GM18868 (cell line): Measurements from ENCODE around the gene VRK2.
A peak's percentile ranks its signal among the peaks of the same experiment; 100 is the strongest.
"Not testable (repeated sequence)": the region's sequence is repeated elsewhere in the genome, so short reads cannot be mapped to it uniquely, and the experiment has no call there.

Experiments
- ATAC-seq: cut with Tn5 transposase; IDR thresholded peaks from one replicate; pipeline ENCODE4 v1.9.1; 2021; ENCODE audit warnings: mild to moderate bottlenecking, moderate library complexity; ENCODE audit not compliant: unreplicated experiment

Gene VRK2

DNA sequence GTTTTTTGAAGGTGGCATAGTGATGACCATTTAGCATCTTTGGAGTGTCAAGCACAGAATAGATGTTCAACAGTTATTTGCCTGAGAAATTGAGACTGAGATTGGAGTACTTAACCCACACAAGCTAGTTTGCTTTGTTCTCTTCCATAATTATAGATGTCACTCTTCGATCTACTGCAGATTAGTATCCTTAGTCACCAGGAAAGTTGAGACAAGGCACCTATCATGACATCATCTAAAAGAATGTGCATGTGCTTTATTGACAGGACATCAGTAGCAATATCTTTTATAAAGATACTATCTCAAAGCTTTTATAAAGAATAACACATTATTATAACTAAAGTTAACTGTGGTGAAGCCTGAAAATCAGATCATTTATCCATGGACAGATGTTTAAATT, 6.4 kb downstream of the VRK2 start:
- no peak for ATAC-seq

DNA sequence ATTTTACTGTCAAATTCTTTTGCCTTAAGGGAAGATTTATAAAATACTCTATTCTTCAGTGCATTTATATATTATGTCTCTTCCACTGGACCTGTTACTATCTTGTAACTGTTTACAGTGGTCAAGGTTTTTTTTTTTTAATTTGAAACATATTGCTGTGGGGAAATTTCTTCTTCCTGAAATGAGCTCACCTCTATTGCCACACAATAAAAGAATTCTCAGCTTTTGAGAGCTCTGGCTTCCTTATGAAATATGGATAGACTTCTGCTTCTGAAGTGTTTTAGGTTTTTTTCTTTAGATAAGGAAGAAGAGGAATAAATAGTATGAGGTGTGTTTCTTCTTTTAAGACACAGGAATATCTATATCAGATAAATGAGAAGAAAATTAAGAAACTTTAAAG, 7.7 kb downstream of the VRK2 start:
- no peak for ATAC-seq

DNA sequence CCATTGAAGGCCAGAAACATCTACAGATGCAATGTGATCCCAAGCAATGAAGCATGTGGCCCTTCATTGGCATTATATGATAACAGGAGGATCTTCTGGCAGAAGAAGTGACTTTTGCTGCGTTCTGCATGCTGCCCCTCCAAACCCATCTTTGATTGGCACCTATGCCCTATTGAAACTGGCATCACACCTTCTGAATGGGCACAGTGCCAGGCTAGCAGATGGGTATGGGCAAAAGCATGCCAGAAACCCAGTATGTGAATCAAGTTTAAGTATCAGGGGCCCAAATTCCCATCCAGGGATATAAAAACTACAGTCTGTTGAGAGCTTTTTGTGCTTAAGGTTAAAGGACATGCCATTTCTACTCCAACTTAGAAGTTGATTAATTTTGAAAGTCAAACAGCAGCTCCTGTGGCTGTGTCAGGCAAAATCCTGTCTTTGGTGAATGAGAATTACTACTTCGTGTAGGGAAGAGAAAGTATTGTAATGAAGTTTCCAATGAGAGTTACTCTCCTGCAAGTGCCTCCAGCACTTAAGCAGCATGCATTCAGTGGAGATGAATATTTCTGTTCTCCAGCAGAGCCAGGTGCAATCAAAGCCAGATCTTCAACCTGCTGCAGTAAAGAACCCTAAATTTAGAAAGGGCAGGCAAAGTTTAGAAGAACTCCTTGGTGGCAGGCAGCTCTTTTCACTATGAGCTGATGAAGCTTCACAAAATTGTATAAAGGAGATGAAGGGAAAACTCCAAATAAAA, 8.6 kb downstream of the VRK2 start:
- no peak for ATAC-seq

DNA sequence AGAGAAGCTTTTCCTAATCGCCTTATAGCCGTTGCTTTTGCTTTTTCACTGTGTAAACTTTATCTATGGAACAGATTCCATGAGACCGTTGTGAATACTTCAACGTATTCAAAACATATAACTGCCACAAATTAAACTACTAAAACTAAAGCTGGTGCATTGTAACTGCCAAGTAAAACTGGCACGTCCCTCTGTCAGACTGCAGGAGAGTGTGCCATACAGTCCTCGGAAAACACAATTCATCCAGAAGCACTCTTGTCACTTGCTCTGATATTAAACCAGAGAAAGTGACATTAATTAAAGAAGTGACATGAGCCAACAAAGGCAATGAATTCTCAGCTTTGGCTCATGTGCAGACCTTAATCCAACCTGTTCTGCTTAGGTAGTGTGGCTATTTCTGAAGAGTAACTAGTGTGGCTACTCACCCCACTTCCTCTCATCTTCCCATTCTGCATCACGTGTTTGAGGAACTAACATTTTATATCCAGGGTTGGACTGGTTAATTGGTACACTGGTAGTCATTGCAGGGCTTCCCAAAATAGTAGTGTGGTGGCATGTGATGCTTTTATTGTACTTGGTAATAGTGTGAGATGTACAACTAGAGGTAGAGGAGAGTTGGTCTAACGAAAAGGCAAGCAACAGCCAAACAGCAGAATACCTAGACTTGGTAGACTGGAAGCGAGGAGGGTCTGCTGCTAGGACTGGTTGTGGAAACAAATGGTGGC, 9.7 kb downstream of the VRK2 start:
- no peak for ATAC-seq

GRCh38 chr2:58057707-58058530, 11.3 kb downstream of the VRK2 start:
- no peak for ATAC-seq

DNA sequence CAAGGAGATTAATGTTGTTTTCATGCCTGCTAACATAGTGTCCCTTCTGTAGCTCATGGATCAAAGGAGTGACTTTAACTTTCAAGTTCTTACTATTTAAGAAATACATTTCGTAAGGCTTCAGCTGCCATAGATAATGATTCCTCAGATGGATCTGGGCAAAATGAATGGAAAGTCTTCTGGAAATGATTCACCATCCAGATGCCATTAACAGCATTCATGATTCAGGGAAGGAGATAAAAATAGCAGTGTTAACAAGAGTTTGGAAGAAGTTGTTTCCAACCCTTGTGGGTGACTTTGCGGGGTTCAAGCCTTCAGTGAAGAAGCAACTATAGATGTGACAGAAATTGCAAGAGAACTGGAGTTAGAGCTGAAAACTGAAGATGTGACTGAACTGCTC, 17.0 kb downstream of the VRK2 start:
- ATAC-seq = no peak

DNA sequence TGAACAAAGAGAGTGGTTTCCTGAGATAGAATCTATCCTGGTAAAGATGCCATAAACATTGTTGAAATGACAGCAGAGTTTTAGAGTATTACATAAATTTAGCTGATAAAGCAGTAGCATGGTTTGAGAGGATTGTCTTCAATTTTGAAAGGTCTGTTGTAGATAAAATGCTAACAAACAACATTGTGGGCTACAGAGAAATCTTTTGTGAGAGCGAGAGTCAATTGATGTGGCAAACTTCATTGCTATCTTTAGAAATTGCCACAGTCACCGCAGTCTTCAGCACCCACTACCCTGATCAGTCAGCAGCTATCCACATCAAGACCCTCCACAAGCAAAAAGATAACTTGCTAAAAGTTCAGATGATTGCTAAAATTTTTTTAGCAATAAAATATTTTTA, 17.5 kb downstream of the VRK2 start:
- ATAC-seq = peak; percentile 47

DNA sequence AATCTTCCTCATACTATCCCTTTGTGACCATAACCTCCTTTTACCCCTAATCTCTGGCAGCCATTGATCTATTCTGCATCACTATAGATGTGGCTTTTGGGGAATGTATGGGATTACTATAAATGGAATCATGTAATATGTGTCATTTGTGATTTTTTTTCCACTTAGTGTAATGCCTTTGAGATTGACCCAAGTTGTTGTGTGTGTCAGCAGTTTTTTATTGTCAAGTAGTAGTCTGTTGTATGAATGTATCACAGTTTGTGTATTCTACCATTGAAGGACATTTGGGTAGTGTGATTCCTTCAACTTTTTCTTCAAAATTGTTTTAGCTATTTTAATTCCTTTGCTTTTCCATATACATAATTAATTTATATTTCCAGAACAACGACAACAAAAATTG, 18.6 kb downstream of the VRK2 start:
- ATAC-seq = no peak

- ATAC-seq = no peak
Observed at GRCh38 chr2:58067001-58067400, 20.4 kb downstream of the VRK2 start.

GRCh38 chr2:58070765-58071164, 24.2 kb downstream of the VRK2 start:
- ATAC-seq = no peak

- peak; percentile 46 for ATAC-seq
Observed at GRCh38 chr2:58072102-58072501, 25.5 kb downstream of the VRK2 start.

DNA sequence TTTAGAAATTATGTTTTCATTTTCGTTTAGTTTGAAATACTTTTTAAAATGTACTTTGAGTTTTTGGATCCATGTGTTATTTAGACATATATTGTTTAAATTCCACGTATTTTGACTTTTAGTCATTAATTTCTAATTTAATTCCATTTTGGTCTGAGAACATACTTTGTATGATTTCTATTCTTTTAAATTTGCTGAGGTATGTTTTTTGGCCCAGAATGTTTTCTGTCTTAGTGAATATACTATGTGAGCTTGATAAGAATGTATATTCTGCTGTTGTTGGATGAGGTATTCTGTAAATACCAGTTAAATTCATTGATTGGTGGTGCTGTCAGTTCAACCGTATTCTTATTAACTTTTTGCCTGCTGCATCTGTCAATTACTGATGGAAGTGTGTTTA, 26.4 kb downstream of the VRK2 start:
- no peak for ATAC-seq

DNA sequence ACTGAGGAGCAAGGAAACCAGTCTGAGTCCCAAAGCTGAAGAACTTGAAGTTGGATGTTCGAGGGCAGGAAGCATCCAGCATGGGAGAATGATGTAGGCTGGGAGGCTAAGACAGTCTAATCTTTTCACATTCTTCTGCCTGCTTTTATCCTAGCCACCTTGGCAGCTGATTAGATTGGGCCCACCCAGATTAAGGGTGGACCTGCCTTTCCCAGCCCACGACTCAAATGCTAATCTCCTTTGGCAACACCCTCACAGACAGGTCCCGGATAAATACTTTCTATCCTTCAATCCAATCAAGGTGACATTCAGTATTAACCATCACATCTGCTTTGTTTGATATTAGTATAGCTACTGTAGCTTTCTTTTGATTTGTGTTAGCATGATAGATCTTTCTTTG, 27.1 kb downstream of the VRK2 start:
- ATAC-seq = no peak

DNA sequence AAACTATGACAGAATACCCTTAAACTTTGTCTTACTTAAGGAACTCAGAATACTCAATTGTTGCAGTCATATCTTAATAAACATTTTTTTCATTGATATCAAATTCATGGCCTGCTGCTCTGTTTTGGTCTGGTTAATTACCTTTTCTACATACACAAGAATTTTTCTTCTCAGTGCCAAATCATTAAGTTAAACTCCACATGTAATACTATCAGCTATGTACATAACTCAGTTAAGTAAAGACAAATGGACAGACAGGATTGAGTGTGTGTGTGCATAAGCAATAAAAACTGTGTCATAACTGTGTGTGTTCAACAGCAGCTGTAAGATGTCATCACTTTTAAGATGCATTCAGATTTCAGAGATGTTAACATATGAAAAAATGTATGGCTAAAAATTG, 34.4 kb downstream of the VRK2 start:
- ATAC-seq = no peak

DNA sequence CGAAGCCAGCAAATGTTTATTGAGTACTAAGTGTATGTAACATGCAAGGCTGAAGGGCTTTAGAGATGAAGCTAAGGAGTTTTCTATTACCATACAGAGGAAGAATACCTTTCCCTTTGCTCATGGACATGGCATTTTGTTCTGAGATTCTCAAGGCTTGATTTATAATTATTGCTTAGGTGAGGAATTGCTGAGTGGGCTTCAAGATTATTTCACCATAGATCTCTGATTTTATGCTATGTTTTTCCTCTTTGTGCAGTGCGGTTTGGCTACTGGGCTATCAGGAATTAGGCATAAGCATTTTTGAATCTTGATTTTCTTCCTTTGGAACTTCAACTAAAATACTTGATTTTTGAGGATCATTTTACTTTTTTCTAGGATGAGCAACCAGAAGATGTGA, 42.5 kb downstream of the VRK2 start:
- ATAC-seq = no peak

DNA sequence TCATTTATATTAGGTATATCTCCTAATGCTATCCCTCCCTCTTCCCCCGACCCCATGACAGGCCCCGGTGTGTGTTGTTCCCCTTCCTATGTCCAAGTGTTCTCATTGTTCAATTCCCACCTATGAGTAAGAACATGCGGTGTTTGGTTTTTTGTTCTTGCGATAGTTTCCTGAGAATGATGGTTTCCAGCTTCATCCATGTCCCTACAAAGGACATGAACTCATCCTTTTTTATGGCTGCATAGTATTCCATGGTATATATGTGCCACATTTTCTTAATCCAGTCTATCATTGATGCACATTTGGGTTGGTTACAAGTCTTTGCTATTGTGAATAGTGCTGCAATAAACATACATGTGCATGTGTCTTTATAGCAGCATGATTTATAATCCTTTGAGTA, 46.2 kb downstream of the VRK2 start:
- not testable (repeated sequence) for ATAC-seq

- no peak for ATAC-seq
Observed at GRCh38 chr2:58097025-58097424, 50.4 kb downstream of the VRK2 start.

DNA sequence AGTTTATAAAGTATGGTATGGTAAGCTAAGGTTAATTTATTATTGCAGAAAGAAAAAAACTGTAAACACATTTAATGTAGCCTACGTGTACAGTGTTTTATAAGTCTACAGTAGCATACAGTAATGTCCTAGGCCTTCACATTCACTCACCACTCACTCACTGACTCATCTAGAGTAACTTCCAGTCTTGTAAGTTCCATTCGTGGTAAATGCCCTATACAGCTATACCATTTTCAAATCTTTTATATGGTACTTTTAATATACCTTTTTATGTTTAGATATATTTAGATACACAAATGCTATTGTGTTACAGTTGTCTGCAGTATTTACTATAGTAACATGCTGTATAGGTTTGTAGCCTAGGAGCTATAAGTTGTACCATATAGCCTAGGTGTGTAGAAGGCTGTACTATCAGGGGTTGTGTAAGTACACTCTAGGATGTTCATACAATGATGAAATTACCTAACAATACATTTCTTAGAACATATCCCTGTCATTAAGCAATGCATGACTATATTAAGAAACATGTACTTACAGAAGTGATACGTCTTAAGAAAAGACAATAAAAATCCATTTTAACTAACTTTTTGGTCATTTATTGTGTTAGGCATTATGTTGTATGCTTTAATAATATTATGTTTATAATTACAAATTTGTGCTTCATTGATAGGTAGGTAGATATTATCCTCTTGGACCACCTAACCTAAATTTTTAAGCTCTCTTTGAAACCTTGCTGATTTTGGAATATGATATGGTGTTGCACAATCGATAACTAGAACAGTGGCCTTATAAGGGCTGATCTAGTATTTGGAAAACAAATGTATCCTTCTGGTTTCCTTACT, 51.9 kb downstream of the VRK2 start:
- ATAC-seq = no peak

DNA sequence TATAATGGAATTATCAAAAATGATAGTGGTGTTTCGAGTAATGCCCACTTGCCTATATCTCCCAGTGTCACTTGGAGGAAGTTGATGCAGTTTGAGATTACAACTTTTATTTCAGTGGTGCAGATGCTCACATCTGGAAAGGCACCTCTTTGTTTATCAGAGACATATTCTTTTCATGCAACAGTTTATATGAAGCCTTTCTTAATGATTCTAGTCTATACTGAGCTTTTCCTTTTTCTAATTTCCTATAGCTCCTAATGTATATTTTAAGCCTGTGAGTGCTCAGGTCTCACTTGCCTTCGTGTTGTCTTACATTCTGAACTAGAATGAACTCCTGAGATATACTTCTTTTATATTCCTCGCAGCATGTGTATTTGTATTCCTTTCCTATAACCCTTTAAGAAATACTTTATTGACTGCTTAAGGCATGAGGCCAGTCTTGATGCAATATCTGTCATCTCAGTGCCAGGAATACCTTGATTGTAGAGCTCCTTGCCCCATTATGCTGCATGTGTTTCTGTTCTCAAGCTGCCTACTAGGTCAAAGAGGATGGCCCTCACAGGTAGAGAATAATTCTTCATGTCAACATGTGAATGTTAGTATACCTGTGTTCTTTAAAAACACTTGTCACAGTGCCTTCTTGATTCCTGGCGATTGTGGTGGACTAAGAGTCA, 52.6 kb downstream of the VRK2 start:
- no peak for ATAC-seq

GRCh38 chr2:58101500-58101899, 54.9 kb downstream of the VRK2 start:
- no peak for ATAC-seq
